Osteoblast (primary cell): Measurements from ENCODE around the gene TAF1A. TPM values are rescaled to one million over a fixed set of nuclear protein-coding genes. Genes with fewer than 3 reads are reported as not detected.

Experiments used
- DNase-seq: peaks from one replicate; pipeline ENCODE4 v3.0.0; 2011; ENCODE audit warnings: low spot score, mixed read lengths; ENCODE audit not compliant: insufficient read length; ENCODE audit errors: missing footprints
- H2AFZ ChIP-seq: 2 replicates; pipeline ENCODE4 v1.6.0; 2011; ENCODE audit warnings: mild to moderate bottlenecking, low read length
- H3K27ac ChIP-seq: 2 replicates; pipeline ENCODE4 v1.5.1; 2011; ENCODE audit warnings: mild to moderate bottlenecking, low read depth, low read length, moderate library complexity
- H3K27me3 ChIP-seq: 2 replicates; pipeline ENCODE4 v1.6.0; 2012; ENCODE audit warnings: mild to moderate bottlenecking, control low read depth, inconsistent platforms, low read length, moderate library complexity; ENCODE audit not compliant: insufficient read depth
- H3K36me3 ChIP-seq: 2 replicates; pipeline ENCODE4 v1.5.1; 2011; ENCODE audit warnings: mild to moderate bottlenecking, low read length, control low read depth, moderate library complexity; ENCODE audit not compliant: insufficient read depth
- H3K4me1 ChIP-seq: 2 replicates; pipeline ENCODE4 v1.5.1; 2011; ENCODE audit warnings: mild to moderate bottlenecking, low read length, control low read depth, moderate library complexity; ENCODE audit not compliant: insufficient read depth
- H3K4me2 ChIP-seq: 2 replicates; pipeline ENCODE4 v1.6.0; 2011; ENCODE audit warnings: mild to moderate bottlenecking, low read length; ENCODE audit not compliant: insufficient read depth
- H3K4me3 ChIP-seq: fragments of 200-600 bp; sonication (generic); 3 replicates; pipeline ENCODE4 v1.5.1; 2012; ENCODE audit warnings: mild to moderate bottlenecking, low read length, inconsistent platforms; ENCODE audit not compliant: insufficient read depth
- H3K79me2 ChIP-seq: 2 replicates; pipeline ENCODE4 v1.6.0; 2012; ENCODE audit warnings: mild to moderate bottlenecking, low read length, control low read depth, inconsistent platforms; ENCODE audit not compliant: insufficient read depth
- H3K9me3 ChIP-seq: 2 replicates; pipeline ENCODE4 v1.5.1; 2011; ENCODE audit warnings: low read depth, low read length, control low read depth
- H4K20me1 ChIP-seq: 2 replicates; pipeline ENCODE4 v1.6.0; 2012; ENCODE audit warnings: mild to moderate bottlenecking, low read length, control low read depth; ENCODE audit not compliant: insufficient read depth
- CTCF ChIP-seq: IDR thresholded peaks from 2 replicates; pipeline ENCODE4 v1.5.1; 2011; ENCODE audit warnings: mild to moderate bottlenecking, low read depth, low read length, moderate library complexity; ENCODE audit errors: extremely low read depth
- total RNA-seq: library from RNA; depleted of rRNA; stranded (reverse); fragments of >200 nt; gene quantifications from 2 replicates; pipeline ENCODE4 v1.2.3, GENCODE V29; 2012

Gene TAF1A
- total RNA-seq, 1 donor = 9.4 TPM

GRCh38 chr1:222535455-222535854, 54.3 kb downstream of the TAF1A start:
- Histone ChIP-seq H3K79me2 (no peaks in the 10 kb centered on the region), H3K4me1 (peaks cover 5% of the 10 kb centered on the region), H3K36me3 (no peaks in the 10 kb centered on the region), H3K4me3 (no peak overlapping the region), H2AFZ (no peak overlapping the region), H4K20me1 (no peaks in the 10 kb centered on the region), H3K27ac (no peak overlapping the region), H3K27me3 (no peaks in the 10 kb centered on the region), H3K9me3 (no peaks in the 10 kb centered on the region), H3K4me2 (no peak overlapping the region)
- TF ChIP-seq CTCF = no peak
- no peak for DNase-seq

- Histone ChIP-seq H3K4me1 (peaks cover 5% of the 10 kb centered on the region), H3K9me3 (no peaks in the 10 kb centered on the region), H3K4me3 (no peak overlapping the region), H3K4me2 (no peak overlapping the region), H4K20me1 (no peaks in the 10 kb centered on the region), H3K79me2 (no peaks in the 10 kb centered on the region), H2AFZ (no peak overlapping the region), H3K36me3 (no peaks in the 10 kb centered on the region), H3K27ac (no peak overlapping the region), H3K27me3 (no peaks in the 10 kb centered on the region)
- peak; percentile 50 for DNase-seq
- TF ChIP-seq CTCF = no peak
These were observed 58.9 kb downstream of the TAF1A start for GRCh38 chr1:222530852-222531251.

GRCh38 chr1:222529916-222530315, 59.8 kb downstream of the TAF1A start:
- TF ChIP-seq CTCF = no peak
- H4K20me1 ChIP-seq = no peaks in the 10 kb centered on the region
- H3K9me3 ChIP-seq = no peaks in the 10 kb centered on the region
- no peak overlapping the region for H3K27ac ChIP-seq
- no peak overlapping the region for H3K4me2 ChIP-seq
- no peaks in the 10 kb centered on the region for H3K79me2 ChIP-seq
- H3K4me1 ChIP-seq = peaks cover 5% of the 10 kb centered on the region
- peak overlapping the region; percentile 70 for H2AFZ ChIP-seq
- DNase-seq = no peak
- H3K36me3 ChIP-seq = no peaks in the 10 kb centered on the region
- H3K27me3 ChIP-seq = no peaks in the 10 kb centered on the region
- no peak overlapping the region for H3K4me3 ChIP-seq

- Histone ChIP-seq H2AFZ (no peak overlapping the region), H4K20me1 (no peaks in the 10 kb centered on the region), H3K9me3 (no peaks in the 10 kb centered on the region), H3K4me3 (no peak overlapping the region), H3K79me2 (no peaks in the 10 kb centered on the region), H3K27me3 (no peaks in the 10 kb centered on the region), H3K4me1 (peaks cover 5% of the 10 kb centered on the region), H3K27ac (no peak overlapping the region), H3K36me3 (no peaks in the 10 kb centered on the region), H3K4me2 (no peak overlapping the region)
- DNase-seq = no peak
- TF ChIP-seq CTCF = no peak
These were observed 60.6 kb downstream of the TAF1A start for GRCh38 chr1:222529181-222529580.
